NCI-H1417 treated with DMSO at 0.1 percent for 48 hours (cell line): Measurements from ENCODE around the gene DNAJC27.

Source experiments
- DNase-seq: peaks from one replicate; lab custom pipeline; 2025; lab: John Stamatoyannopoulos, UW

Gene DNAJC27

DNA sequence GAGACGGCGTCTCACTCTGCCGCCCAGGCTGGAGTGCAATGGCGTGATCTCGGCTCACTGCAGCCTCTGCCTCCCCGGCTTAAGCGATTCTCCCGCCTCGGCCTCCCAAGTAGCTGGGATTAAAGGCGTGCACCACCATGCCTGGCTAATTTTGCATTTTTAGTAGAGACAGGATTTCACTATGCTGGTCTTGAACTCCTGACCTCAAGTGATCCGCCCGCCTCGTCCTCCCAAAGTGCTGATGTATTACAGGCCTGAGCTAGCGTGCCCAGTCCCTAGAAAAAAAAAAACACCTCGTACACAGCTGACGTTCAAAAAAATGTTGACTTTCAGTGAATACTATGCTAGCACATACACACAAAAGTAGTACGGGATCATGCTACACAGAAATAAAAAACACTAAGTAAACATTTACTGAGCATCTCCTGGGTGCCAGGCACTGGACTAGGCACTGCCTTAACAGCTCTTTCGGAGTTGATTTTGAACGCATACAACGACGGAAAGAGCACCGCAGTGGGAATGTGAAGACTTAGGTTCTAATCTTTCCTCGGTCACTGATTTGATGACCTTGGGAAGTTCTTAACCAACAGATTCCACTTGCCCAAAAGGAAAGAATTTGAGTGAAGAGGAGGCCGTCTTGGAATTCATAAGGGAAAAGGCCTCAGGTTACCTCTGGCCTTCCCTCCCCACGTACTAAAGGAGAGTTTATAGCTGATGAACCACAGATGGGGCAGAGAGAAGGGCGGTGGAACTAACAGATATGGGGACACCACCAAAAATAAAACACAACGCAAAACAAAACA lies 1.1 kb downstream of the DNAJC27 start:
- no peak for DNase-seq

DNA sequence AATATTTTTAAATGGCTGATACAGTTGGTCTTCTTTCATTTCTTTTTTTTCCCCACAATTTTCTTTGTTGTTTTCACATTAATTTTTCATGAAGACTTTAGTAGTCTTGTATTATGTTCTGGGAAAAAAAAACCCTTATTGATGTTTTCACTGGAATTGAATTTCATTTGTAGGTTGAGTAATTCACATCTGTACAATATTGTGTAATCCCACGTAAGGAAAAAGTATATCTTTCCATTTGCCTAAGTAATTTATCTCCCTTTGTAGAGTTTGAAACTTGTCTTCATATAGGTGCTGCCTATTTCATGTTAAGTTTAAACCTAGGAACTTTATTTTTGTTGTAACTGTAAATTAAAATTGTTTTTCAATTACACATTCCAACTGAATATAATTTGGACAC lies 2.0 kb downstream of the DNAJC27 start:
- DNase-seq: no peak

GRCh38 chr2:24961903-24962302 lies 9.9 kb downstream of the DNAJC27 start:
- no peak for DNase-seq

DNA sequence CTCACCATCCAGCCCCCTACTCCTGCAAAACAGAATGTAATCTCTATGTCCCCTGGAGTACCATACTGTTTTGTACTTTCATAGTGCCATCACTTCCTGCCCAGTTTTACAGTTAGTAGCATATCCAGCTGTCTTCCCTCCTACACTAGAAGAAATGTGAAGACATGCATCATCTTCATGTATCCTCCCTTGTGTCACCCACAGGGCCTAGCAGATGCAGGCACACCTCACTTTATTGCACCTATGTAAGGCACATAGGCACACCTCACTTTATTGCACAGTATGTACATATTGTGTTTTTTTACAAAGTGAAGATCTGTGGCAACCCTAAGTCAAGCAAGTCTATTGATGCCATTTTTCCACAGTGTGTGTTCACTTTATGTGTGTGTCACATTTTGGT lies 12.0 kb downstream of the DNAJC27 start:
- no peak for DNase-seq

DNA sequence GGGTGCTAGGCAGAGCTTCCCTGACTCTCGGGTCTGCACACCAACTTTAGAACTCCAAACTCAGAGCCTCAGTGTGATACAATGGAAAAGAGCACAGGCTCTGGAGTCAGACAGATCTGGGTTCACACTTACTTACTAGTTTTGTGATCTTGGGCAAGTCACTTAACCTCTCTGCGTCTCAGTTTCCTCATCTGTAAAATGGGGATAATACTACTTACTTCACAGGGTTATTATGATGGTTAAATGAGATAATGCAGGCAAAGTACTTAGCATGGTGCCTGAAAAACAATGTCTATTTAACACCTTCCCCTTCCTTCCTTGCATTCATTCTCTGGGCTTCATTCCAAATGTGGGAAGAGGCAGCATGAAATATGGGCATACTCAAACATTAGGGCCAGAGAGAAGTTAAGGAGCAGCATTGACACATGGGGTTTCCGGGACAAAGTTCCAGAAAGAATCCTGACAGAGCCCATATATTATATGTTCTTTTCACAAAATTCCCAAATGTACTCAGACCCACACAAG lies 13.3 kb downstream of the DNAJC27 start:
- no peak for DNase-seq

DNA sequence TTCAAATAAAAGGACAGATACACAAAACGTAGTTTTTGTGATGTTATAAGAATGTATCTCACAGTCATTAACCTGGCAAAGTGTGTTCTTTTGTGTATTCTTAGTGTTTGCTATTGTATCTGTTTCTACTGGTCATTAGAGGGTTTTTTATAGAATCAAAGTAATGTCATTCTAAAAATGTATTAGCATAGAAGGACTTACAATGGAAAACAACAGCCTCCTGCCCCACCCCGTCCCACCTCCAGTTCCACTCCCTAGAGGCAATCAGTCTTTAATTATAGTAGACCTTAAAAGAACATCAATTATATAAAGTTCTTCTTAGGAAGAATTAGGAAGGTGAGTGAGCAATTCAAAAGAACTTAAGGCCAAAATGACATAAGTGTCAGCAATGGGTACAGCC lies 13.8 kb downstream of the DNAJC27 start:
- no peak for DNase-seq

DNA sequence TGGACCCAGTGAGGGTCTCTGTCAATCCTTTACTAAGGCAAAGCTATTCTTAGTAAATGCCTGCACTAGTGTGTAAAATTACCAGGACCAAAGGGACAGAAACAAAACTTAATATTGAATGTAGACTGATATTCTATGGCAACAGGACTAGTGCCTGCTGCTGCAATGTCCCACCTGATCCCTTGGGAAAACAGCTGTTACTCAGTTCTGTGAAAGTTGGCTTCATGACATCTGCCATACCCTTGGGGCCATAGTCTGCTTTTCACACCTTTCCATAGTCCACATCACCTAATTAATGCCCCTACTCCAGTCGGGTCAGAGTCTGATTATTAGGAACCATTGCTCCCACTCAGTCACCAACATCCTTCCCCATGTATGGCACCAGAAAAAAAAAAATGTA lies 14.5 kb downstream of the DNAJC27 start:
- DNase-seq: no peak

DNA sequence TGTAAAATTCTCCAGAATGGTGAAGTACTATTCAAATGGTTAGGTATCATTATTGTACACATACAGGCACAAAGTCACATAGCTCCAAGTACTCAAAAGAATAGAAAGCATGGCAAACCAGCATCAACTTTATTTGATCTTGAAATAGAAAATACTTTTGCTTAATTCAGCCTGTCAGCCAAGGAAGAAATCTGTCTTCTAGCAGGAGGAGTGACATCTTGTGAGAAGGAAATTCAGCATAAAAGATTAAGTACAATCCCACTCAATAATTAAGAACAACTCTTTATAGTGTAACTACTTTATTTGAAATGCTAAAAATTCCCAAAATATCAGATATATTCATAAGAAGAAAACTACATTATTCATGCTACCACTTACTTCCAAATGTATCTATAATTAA lies 15.8 kb downstream of the DNAJC27 start:
- no peak for DNase-seq

DNA sequence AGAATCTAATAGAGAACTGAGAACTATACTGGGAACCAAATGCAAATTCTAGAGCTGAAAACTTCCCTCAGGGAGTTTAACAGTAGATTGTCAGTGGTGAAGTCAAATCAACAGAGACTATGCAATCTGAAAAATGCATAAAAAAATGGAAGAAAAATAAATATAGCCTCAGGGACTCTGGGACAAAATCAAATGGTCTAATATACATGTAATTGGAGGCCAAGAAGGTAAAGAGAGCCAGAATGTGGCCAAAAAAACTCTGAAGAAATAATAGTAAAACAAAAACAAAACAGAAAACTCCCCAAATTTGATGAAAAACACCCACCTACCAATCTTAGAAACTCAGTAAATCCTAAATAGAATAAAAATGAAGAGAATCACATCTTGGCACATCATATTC lies 16.5 kb downstream of the DNAJC27 start:
- no peak for DNase-seq

DNA sequence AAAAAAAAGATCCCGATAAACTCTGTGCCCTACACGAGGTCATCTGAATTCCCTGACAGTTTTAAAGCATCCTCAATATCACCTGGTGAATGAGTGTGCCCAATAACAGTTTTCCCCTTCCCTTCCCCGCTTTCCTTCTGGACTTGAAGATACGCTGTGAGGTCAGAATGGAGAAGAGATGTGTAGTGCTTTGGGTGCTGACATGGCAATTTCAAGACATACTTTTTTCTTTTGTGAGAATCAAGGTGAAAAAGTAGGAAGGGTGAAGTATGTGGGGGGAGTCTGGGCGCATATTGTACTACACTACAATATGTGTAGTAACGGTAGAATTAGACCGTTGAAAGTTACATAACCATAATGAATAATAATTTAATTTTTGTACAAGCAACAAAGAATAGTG lies 21.7 kb downstream of the DNAJC27 start:
- DNase-seq: no peak

DNA sequence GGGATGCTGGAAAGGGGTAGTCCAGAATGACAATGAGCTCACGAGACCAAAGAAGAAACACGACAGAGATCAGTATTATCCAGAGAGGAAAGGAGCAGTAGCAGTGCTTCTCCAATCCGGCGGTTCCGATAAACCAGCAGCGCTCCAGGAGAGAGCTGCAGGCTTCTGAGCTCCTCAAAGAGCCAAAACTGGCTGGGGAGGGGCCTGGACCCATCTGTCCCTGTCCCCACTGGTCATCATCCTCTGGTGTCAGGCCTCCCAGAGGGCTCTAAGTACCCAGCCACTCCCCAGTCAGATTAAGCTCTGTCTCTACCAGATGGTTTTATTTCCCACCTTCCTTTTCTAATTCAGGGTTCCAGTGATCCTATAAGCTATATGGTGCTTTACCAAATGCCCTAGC lies 23.2 kb downstream of the DNAJC27 start:
- no peak for DNase-seq

- no peak for DNase-seq
Observed at GRCh38 chr2:24947561-24948157, 24.1 kb downstream of the DNAJC27 start.

DNA sequence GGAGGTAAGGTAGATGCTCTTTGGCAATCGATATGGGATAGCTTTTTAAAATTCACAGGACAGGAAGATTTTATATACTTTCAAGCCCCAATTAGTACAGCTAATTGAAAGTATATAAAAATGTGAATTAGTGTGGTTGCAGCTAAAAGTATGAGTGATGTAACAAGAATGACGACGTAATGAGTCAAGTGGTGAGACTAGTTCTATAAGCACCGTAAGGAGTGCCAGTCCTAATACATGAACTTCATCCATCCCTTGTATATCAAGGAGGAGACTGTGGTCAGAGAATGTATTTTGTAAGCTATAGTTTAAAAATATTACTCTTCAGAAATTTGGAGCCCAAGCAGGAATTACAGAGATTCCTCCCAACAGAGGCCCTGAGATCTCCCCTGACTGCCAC lies 25.8 kb downstream of the DNAJC27 start:
- DNase-seq: no peak

GRCh38 chr2:24943427-24944053 lies 28.2 kb downstream of the DNAJC27 start:
- no peak for DNase-seq

DNA sequence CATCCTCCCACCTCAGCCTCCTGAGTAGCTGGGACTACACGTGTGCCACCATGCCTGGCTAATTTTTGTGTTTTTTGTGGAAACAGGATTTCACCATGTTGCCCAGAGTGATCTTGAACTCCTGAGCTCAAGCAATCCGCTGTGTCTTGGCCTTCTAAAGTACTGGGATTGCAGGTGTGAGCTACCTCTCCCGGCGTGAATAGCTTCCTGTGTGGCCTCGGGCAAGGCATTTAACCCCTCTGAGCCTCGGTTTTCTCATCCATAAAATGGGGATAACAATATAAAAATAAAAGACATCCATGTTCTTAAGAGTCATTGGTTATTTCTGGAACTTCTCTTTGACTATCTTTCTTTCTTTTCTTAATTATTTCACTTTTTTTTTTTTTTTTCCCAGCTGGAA lies 32.4 kb downstream of the DNAJC27 start:
- no peak for DNase-seq

DNA sequence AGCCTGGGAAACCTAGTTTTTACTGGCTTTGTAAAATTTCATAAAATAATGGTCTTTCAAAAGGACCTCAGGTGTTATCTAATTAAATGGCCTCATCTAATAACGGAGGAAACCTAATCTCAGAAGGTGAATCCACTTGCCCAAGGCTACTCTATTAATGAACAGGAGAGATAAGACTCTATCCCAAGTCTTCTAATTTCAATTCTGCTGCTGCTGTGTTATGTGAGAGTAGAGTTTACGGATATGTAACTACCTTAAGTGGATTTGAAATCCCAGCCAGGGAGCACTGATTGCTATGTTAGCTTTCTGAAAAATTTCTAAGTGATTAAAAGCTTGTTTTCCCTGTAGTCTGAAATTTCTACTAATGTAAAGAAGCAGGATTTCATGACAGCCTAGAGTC lies 34.5 kb downstream of the DNAJC27 start:
- DNase-seq: no peak

GRCh38 chr2:24935145-24935544 lies 36.6 kb downstream of the DNAJC27 start:
- DNase-seq: no peak

- DNase-seq: no peak
Observed at GRCh38 chr2:24932715-24933114, 39.0 kb downstream of the DNAJC27 start.

DNA sequence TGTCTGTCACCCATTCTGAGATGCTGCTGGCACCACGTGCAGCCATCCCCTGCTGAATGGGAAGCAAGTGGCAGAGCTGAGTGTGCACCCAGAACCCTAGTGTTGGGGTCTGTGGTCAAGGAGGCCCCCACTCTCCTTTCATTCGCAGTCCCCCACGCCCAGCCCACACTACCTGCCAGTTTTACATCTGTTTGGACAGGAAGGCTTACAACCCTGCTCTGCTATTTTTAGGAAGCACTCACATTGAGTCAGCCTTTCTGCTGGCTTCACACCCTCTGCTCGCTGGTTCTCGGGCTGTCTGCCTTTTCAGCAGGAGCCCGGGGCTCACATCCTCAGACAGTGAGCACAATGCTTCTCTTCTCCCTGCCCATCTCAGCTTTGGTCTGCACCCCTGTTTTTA lies 41.0 kb downstream of the DNAJC27 start:
- DNase-seq: no peak

- no peak for DNase-seq
Observed at GRCh38 chr2:24929230-24929629, 42.5 kb downstream of the DNAJC27 start.

DNA sequence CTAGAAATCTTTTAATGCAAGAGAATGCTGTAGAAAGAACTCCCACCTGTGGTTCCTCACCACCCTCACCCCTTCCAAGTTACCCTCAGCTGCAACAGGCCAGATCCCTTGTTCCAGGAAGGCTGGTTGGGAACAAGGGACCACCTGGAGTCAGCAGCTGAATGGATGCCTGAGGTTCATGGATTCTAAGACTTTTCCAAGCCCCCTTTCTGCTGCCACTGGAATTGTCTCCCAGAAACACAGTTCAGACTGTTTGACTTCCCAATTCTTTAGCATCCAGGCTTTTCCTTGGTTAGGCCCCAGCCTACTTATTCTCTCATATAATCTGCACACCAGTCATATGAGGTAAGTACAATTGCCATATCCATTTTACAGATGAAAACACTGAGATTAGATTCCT lies 43.7 kb downstream of the DNAJC27 start:
- no peak for DNase-seq

DNA sequence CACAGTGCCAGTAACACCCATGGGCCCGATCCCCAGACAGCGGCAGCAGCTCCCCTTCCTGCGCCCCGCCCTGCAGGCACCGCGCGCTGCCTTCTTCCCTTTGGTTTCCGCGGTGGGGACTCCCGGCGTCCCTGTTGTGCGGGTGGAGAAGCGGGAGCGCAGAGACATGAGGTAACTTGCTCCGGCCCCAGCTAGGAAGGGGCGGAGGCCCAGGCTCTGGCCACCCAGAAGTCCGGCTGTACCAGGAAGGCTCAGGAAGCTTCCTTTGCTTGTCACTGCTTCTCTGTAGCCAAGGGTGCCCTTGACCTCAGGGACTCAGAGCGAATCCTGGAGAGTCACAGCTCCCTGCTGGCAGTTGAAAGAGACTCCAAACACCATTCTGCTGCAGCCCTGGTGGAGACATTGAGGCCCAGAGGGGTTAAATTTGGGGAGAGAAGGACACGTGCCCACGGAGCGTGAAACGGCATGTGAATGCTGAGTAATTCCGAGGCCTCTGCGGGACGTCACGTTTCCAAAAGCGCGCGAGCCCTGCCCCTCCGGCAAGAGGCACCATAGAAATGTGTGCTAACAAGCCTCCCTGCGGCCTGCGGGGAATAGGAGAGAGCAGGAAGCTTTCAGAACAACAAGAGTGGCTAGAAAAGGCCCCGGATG lies 45.0 kb downstream of the DNAJC27 start:
- no peak for DNase-seq

DNA sequence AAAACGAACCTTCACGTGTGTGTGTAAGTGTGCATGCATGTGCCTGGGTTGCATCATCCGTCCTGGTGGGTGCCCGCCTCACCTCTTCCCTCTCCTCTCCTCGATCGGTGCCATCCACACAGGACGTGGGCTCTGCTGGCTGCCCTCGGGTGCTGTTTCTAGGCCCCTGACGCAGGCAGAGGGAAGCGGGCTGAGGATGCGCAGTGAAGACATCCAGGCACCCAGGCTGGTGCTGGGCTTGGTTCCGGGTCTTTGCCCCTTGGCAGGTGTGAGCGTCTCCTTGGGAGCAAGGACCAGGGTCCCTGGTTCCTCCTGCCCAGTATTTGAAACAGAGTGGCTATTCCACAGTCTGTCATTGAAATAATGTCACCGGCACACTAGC lies 45.5 kb downstream of the DNAJC27 start:
- DNase-seq: no peak
